LHCN-M2 (cell line): ENCODE data around the gene FETUB. TPM values are rescaled to one million over a fixed set of nuclear protein-coding genes. Genes with fewer than 3 reads are reported as not detected.
A peak's percentile ranks its signal among the peaks of the same experiment; 100 is the strongest.

ENCODE experiments used
- DNase-seq: peaks from one replicate; pipeline ENCODE4 v3.0.0-alpha.2; 2012; ENCODE audit warnings: low read depth
- total RNA-seq: library from RNA; depleted of rRNA; stranded (reverse); fragments of >200 nt; gene quantifications from 2 replicates; pipeline ENCODE4 v1.2.3, GENCODE V29; 2014

Gene FETUB
- total RNA-seq, 1 experiment from 2014 or later = 0.06 TPM

- DNase-seq = no peak
These were observed 4.7 kb upstream of the FETUB start for GRCh38 chr3:186635532-186635931.

GRCh38 chr3:186636536-186636935 is 3.7 kb upstream of the FETUB start:
- DNase-seq = no peak

- no peak for DNase-seq
These were observed 2.5 kb upstream of the FETUB start for GRCh38 chr3:186637686-186638085.

- no peak for DNase-seq
These were observed 1.9 kb upstream of the FETUB start for GRCh38 chr3:186638259-186638658.

- peak; percentile 58 for DNase-seq
These were observed 247 bp downstream of the FETUB start for GRCh38 chr3:186640473-186640818.

GRCh38 chr3:186640929-186641328 is 730 bp downstream of the FETUB start:
- DNase-seq = no peak

GRCh38 chr3:186642014-186642413 is 1.8 kb downstream of the FETUB start:
- DNase-seq = no peak

GRCh38 chr3:186643493-186643892 is 3.3 kb downstream of the FETUB start:
- no peak for DNase-seq

- no peak for DNase-seq
These were observed 4.5 kb downstream of the FETUB start for GRCh38 chr3:186644683-186645082.

- peak; percentile 15 for DNase-seq
These were observed 5.9 kb downstream of the FETUB start for GRCh38 chr3:186646106-186646505.

GRCh38 chr3:186646841-186647240 is 6.6 kb downstream of the FETUB start:
- no peak for DNase-seq

- no peak for DNase-seq
These were observed 8.7 kb downstream of the FETUB start for GRCh38 chr3:186648851-186649250.

- no peak for DNase-seq
These were observed 11.5 kb downstream of the FETUB start for GRCh38 chr3:186651678-186652215.

- DNase-seq = no peak
These were observed 13.0 kb downstream of the FETUB start for GRCh38 chr3:186653080-186653707.

GRCh38 chr3:186653984-186654383 is 13.8 kb downstream of the FETUB start:
- no peak for DNase-seq

GRCh38 chr3:186663361-186664118 is 23.3 kb downstream of the FETUB start:
- no peak for DNase-seq

GRCh38 chr3:186664119-186664495 is 23.9 kb downstream of the FETUB start:
- DNase-seq = no peak

GRCh38 chr3:186664506-186664905 is 24.3 kb downstream of the FETUB start:
- no peak for DNase-seq

GRCh38 chr3:186665625-186666188 is 25.5 kb downstream of the FETUB start, which contains the start of gene HRG:
Gene HRG, plus strand, starts transcription at chr3:186666014. Its CDS starts 18 bp downstream, at chr3:186666032.
- DNase-seq = no peak

- no peak for DNase-seq
These were observed 28.2 kb downstream of the FETUB start for GRCh38 chr3:186668426-186668825.

GRCh38 chr3:186669378-186670084 is 29.3 kb downstream of the FETUB start:
- no peak for DNase-seq

GRCh38 chr3:186670155-186670554 is 30.0 kb downstream of the FETUB start:
- no peak for DNase-seq
